A204.1 (cell line): Measurements from ENCODE around the gene ATP10A.
"Not testable (repeated sequence)": the region's sequence is repeated elsewhere in the genome, so short reads cannot be mapped to it uniquely, and the experiment has no call there.

Experiments used
- FAIRE-seq: peaks from 2 replicates; lab custom pipeline; 2012; peaks lifted over from hg19 to GRCh38; lab: Jason Lieb, UNC

The ATP10A gene

DNA sequence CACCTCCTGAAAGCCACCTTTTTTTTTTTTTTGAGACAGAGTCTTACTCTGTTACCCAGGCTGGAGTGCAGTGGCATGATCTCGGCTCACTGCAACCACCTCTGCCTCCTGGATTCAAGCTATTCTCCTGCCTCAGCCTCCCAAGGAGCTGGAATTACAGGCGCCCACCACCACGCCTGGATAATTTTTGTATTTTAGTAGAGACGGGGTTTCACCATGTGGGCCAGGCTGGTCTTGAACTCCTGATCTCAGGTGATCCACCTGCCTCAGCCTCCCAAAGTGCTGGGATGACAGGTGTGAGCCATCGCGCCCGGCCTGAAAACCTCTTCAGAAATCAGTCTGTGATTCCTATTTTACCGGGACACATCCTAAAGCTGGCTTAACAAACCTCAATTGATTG, 91.4 kb downstream of the ATP10A start:
- FAIRE-seq = not testable (repeated sequence)

- FAIRE-seq = no peak
Observed at GRCh38 chr15:25771338-25771706, 91.8 kb downstream of the ATP10A start.

DNA sequence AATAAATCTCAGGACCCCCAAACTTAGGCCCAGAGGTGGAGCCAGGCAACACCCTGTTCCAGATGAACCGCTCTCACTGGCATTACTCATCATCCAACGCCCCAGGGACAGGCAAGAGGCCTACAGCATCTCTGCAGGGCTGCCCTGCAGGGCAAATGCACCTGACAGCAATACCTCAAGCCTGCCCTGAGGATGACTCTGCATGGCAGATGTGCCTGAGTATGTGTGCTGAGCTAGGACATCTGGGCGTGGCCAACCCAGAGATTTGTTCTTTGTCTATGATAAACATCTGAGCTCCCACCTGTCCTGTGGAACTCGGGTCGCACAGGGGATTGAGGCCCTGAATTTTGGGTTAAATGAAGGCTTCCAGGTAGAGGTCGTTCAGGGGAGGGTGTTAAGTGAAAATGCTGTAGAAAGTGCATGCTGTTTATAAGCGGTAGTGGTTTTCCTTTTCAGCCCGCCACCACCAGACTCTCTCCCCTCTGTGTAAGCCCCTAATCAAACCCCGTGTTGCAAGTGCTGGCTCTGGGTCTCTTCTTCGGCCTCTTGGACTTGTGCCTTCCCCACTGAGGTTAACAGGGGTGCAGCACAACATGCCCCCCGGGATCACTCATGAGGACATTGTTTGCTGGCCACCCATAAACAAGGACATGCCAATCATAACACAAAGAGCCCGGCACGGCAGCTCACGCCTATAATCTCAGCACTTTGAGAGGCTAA, 92.3 kb downstream of the ATP10A start:
- no peak for FAIRE-seq

GRCh38 chr15:25770031-25770430, 93.1 kb downstream of the ATP10A start:
- FAIRE-seq = no peak

- no peak for FAIRE-seq
Observed at GRCh38 chr15:25768271-25768670, 94.9 kb downstream of the ATP10A start.

GRCh38 chr15:25767356-25768151, 95.6 kb downstream of the ATP10A start:
- no peak for FAIRE-seq

- FAIRE-seq = no peak
Observed at GRCh38 chr15:25766417-25766816, 96.7 kb downstream of the ATP10A start.

- FAIRE-seq = no peak
Observed at GRCh38 chr15:25764980-25765735, 98.0 kb downstream of the ATP10A start.

DNA sequence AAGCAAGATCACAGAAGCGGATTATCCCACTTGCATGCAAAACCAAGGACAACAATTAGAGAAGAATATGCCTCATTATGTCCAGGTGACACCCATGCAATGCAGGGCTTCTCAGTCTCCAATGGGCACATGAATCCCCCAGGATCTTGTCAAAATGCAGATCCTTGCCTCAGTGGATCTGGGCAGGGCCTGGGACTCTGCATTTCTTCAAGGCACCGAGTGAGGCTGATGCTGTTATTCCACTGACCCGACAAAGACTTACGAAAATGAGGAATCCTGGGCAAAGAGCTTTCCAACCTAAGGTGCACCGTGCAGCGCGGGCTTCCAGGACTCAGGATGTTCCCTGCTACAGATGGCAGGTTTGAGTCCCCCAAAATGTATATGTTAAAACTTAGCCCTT, 99.2 kb downstream of the ATP10A start:
- FAIRE-seq = no peak

- FAIRE-seq = no peak
Observed at GRCh38 chr15:25763331-25763751, 99.8 kb downstream of the ATP10A start.

- FAIRE-seq = no peak
Observed at GRCh38 chr15:25761971-25762662, 101.0 kb downstream of the ATP10A start.

- no peak for FAIRE-seq
Observed at GRCh38 chr15:25759421-25759820, 103.7 kb downstream of the ATP10A start.

- FAIRE-seq = not testable (repeated sequence)
Observed at GRCh38 chr15:25758612-25759011, 104.5 kb downstream of the ATP10A start.

DNA sequence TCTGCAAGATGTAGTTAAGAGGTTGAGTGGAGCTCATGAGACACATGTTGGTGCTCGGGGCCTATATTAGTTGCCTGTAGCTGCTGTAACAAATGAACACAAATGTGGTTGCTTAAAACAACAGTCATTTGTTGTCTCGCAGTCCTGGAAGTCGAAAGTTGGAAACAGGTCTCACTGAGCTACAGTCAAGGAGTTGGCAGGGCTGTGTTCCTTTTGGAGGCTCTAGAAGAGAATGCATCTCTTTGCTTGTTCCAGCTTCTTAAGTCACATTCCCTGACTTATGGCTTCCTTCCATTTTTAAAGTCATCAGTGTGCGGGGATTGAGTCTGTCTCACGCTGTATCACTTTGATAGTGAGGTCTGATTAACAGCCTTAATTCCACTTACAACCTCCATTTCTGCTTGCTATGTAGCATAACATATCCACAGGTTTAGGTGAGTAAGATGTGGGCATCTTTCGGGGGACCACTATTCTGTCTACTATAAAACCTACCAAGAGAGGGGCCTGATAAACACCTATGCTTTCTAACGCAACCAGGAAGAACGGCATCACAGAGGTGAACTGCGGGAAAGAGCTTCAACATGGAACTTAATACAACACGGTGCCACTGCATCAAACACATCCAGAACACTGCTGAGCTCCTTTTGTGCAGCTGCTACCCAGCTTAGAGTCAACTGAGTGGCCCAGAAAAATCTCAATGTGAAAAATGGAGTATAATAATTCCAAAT, 119.4 kb downstream of the ATP10A start:
- FAIRE-seq = no peak

- FAIRE-seq = no peak
Observed at GRCh38 chr15:25742776-25743547, 120.2 kb downstream of the ATP10A start.

- no peak for FAIRE-seq
Observed at GRCh38 chr15:25742041-25742730, 120.9 kb downstream of the ATP10A start.

- no peak for FAIRE-seq
Observed at GRCh38 chr15:25741256-25741580, 121.9 kb downstream of the ATP10A start.

GRCh38 chr15:25740383-25741255, 122.5 kb downstream of the ATP10A start:
- no peak for FAIRE-seq

DNA sequence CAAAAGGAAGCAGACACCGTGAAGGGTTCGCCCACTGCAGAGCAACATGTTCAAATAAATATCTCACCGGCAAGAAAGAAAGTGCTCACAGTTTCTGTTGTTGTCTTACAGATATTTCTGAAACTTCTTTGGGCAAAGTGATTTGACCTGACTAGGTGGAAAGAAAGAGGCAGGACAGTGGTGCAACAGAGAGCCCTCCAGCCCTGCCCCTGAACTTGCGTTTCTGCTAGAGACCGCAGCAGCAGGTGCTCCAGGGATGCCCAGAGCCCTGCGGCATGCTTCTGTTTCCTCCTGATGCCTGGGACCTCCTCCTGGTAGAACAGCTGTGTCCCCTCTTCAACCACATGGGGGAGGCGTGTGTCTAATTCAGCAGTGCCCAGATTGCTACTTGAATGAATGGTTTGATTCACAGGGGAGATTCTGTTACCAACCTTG, 123.4 kb downstream of the ATP10A start:
- FAIRE-seq = no peak
